GM21786 (cell line): ENCODE data around the gene SLX4.

Experiments used
- ATAC-seq: cut with Tn5 transposase; IDR thresholded peaks from one replicate; pipeline ENCODE4 v1.9.1; 2021; ENCODE audit not compliant: unreplicated experiment

The SLX4 gene

DNA sequence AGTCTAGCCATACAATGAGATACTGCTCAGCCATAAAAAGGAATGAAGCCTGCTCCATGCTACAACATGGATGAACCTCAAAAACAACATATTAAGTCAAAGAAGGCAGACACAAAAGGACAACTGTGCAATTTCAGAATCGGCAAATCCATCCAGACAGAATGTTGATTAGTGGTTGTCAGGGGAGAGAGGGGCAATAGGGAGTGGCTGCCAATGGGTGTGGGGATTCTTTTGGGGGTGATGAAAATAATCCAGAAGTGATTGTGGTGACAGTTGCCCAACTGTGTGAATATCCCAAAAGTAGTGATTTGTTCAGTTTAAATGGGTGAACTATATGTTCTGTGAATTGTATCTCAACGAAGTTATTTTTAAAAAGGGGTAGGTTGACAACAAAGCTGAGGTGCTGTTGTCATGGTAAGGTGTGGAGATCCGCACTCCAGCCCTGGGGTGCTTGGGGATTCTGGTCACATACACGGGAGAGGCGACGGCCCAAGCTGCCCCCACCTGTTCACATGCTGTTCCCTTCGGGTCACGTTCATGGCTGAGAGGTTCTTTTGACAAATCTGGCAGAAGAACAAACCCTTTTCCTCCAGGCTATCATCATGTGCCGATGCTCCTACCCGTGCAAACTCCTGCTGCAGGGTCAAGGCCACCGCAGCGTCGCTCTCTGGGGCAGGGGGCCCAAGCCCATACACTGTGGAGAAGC, 9.6 kb downstream of the SLX4 start:
- no peak for ATAC-seq

DNA sequence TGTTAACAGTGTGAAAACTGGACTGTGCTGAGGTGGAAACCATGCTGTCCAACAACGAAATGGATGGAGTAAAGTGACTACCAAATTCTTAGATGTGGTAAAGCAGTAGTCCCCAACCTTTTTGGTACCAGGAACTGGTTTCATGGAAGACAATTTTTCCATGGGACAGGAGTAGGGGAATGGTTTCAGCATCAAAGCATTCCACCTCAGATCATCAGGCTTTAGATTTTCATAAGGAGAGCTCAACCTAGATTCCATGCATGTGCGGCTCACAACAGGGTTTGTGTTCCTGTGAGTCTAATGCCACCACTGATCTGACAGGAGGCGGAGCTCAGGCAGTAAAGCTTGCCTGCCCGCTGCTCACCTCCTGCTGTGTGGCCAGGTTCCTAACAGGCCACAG, 11.5 kb downstream of the SLX4 start:
- no peak for ATAC-seq

DNA sequence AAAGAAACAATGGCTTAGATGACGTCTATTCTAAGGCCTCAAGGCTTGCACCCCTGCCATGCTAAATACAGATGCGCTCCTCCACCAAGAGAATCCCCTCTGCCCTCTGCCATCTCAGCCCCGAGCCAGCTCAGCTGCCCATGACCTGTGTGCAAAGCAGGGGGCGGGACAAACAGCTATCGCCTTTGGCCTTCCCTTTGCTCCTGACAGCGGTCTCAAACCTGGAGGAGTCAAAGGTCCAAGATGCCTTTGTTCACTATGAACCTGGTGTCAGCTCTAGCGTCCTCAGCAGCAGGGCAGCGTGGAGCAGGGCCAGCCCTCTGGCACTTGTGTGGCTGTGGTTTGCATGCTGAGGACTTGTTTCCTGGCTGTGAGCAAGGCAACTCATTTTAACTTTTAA, 12.3 kb downstream of the SLX4 start:
- no peak for ATAC-seq

DNA sequence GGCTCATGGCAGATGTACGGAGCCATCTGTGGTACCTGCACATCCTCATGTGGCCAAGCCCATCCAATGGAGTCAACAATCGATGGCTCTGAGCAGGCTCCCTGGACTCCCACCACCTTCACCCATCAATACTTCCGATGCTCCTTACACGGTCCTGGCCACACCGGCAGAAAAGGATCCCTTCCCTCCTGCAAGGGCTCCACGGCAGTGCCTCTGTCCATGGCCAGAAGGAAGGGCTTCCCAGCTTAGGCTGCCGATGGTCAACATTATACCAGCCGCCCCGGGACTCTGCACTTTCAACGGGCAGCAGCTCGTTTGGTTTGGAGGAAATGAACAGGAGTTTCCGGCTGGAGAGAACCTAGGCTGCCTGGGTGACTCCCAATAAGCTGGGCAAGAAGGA, 13.2 kb downstream of the SLX4 start:
- ATAC-seq, result no peak

DNA sequence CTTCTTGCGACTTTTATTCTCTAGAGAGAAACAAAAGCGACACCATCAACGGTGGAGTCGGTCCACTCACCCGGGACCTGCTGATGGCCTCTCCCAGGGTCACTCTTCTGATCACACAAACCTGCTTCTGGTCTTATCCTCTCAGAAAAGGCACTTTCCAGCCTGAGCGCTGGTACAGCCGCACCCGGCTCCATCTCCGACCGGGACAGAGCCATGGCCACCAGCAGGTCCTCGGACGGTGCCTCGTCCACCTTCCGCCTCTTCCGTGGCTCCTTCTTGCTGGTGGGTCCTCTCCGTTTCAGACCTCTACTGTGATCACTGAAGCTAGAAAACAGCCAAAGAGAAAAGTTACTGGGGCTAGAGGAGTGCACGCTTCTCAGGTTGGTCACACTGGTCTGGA, 13.7 kb downstream of the SLX4 start:
- no peak for ATAC-seq

DNA sequence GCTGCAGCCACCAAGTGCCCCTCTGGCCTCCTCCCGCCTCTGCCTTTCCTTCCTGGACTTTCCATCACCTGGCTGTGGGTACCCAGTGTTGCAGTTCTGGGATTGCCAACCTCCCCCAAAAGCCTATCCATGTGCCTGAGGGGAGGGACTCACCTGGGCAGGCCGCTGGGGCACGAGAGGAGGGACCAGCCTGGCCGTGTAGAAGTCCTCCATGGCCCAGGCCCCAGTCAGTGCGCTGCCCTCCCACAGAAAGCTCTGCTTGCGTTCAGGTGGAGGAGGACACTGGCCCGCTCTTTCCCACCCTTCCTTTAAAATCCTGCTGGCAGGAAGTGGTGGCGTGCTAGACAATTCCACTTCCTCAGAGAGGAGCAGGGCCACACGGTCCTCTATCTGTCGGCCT, 14.2 kb downstream of the SLX4 start:
- ATAC-seq, result no peak

DNA sequence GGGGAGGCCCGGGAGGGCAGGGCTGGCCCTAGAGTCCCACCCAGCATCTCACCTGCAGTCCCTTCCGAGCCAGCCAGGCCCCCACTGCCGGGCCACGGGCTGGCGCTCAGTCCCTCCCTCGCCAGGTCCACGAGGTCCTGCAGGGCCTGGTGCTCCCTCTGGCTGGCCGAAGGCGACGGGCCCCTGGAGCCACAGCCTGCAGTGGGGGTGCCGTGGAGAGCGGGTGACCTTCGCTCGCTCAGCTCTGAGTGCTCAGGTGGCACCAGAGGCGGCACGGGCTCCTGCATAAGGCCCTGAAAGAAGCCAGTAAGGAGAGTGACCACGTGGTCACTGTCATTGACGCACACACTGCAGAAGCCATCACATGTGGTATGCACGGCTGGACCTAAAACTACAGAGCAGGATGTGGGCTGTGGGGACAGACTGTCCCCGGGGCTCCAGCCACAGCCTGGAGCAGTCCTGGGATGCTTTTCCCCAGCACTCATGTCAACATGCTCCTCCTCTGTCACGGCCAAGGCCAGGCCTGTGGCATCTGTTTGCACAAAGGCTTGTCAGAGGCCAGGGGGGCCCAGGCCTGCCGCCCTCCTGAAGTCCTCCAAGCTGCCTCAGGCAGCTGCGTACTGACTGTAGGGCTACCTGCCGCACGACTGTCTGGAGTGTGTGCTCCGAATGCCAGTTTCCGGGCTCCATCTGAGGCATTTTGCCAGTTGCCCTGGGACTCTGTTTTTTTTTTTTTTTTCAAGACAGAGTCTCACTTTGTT, 15.1 kb downstream of the SLX4 start:
- no peak for ATAC-seq

DNA sequence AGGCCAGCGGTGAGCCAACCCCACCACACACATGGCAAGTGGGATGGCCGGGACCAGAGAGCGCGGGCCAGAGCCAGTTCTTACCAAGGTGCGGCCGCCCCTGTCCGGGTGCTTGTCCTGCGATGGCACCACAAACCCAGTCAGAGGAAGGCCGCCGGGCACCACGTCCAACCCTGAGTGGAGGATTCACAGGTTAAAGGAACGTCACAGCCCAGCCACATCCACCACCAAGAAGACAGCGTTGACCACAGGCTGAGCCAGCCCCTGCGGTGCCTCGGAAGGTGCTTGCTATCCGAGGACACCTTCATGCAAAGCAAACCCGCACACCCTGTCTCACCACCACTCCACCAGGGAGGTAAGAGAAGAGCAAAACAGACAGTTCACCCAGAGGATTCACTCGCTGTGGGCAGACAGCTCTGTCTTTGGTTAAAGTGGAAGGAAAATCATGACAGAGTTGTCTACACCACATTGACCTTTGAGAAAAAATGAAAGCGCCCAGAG, 15.8 kb downstream of the SLX4 start:
- no peak for ATAC-seq

DNA sequence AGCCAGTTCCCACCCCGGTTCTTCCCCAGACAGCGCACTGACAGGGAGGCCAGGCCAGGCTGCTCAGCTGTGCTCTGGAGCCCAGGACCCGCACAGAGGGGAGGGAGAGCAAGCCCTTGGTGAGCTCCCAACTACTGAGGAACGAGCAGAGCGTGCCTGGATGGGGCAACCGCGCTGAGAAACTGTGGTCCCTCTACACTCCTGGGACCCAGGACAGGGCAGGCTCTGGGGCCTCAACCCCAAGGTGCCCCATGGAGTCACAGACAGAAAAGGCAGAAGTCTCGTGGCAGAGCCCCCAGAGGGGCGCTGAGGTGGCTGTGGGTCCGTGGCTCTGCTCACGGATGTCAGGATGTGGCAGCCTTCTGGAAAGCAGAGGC, 16.3 kb downstream of the SLX4 start:
- ATAC-seq, result no peak

DNA sequence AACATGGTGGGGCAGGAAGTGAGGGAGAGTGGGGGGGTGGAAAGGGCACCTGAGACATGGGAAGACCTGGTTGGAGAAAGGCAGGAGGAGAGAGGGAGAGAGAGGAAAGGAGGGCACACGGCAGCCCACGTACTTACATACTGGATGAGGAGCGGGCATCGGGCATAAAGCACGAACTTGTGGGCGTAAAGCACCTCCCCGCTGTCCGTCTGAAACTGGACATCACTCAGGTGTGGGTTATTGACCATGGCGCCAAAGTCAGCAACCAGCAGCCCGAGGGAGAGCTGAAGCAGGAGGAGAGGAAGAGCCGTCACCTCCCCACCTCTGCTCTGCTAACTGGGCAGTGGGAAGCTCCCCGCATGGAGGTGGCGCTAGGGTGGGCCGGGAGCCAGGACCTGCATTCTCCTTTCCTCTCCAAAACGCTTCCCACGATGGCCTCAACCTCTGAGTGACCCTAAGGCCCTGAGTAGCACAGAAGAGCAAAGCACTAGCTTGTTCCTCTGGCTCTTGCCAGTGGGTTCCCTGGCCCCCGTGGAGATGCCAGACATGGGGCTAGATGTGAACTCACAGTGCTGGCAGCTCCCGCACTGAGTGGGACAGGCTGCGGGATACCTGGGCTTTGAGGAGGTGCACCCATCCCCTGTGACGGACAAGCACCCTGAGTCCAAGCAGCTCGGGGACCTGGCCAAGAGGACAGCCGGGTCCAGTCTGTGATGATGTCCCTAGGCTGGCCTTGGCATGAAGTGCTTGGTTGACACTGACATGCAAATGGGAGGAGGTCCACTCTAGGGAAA, 16.9 kb downstream of the SLX4 start:
- no peak for ATAC-seq

DNA sequence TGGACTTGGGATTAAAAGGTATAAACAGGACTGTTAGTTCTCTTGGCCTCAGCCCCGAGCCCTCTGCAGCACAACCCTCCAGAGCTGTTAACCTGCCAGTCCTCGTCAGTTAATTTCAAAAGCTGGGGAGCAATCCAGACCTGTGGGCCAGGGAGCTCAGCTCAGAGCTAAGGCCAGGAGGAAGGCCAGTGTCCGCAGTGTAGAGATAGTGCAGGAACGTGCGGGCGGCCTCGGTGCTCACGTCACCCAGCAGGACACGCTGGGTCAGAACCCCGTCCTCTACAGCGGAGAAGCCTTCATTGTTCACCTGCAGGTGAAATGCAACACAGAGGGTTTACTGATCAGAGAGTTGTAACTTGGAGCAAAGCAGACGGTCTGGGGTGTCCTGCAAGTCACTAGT, 18.8 kb downstream of the SLX4 start:
- no peak for ATAC-seq

DNA sequence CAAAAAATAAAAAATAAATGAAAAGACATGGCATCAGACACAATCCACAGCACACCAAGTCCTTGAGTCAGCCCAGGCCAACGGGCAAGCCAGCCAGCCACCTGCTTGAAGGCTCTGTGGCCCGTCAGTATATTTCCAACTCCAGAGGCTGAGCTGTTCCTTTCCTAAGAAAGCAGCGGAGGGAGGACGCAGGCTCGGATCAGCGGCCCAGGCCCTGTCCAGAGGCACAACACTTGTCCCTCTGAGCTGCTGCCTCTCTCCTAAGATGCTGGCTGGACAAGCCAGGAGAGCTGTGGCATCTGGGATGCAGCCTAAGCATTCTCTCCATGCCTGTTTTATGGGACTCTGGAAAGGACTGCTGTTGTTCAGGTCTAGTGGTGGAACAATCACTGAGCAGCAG, 19.4 kb downstream of the SLX4 start:
- no peak for ATAC-seq

DNA sequence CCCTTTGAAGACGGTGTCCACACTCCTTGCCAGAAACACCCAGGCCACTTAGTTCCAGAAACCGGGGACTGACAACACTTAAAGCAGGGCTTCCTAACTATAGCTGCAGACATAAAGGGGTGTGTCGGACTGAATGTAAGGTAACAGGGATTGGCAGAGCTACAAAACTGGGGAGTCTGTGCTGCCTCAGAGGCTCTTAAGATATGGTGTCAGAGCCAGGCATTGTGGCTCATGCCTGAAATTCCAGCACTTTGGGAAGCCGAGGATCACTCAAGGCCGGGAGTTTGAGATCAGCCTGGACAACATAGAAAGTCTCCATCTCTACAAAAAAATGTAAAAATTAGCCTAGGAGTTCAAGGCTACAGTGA, 20.0 kb downstream of the SLX4 start:
- ATAC-seq, result no peak

DNA sequence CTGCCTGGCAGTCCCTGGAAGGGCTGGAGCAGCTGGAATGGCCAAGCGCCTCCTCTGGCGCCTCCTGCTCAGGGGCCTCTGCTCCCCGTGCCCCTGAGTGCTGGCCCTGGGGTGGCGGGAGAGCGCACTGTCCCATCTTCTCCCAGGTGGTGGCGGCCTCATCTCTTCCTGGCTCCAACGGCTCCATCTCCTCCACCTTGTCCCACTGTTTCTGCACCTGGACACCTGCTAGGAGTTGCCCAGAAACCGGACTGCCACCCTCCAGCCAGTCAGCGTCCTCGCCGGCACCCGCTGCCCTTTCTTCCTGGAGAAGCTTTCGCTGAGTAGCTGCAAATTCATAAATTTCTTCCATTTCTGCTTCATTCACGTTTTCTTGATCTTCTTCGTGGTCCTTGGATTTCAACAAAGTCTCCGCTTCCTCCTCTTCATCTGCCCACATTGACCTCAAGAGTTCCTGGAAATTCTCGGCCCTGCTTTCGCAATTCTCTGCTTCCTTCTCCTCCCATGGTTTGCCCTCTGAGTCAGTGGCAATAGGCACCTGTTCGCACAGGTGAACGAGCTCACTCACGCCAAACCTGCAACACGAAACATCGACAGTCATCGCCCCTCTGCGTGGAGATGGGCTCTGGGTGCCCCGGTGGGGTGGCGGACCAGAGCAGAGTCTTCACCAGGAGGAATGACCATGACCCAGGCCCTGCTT, 20.5 kb downstream of the SLX4 start:
- no peak for ATAC-seq

DNA sequence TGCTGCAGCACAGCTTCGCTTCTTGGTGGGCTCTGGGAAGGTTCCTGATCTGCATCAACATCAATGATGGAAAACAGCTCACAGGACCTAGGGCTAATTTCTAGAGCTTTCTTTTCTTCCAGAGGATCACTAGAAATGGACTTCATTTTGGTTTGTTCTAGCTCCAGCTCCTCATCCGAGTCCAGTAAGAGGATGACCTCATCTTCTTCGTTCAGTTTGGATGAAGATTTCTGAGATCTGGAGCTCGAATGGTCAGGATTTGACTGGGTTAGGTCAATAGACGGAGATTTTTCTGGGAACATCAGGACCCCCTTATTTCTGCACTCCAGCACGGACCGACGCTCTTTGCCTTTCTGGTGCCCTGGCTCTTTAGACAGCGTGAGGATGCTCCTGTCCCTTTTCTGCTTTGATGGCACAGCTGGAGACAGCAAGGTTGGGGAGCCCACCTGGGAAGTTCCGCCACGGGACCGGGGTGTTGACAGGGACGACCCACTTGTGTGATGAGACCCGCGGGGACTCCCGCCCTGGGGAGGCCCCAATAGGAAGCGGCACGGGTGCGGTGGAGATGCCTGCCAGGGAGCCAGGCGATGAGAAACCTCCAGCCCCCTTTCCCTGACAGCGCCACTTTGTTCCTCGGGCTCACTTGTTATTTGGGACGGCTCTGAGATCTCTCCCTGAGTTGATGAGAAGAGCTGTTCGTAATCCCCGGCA, 21.3 kb downstream of the SLX4 start:
- no peak for ATAC-seq

DNA sequence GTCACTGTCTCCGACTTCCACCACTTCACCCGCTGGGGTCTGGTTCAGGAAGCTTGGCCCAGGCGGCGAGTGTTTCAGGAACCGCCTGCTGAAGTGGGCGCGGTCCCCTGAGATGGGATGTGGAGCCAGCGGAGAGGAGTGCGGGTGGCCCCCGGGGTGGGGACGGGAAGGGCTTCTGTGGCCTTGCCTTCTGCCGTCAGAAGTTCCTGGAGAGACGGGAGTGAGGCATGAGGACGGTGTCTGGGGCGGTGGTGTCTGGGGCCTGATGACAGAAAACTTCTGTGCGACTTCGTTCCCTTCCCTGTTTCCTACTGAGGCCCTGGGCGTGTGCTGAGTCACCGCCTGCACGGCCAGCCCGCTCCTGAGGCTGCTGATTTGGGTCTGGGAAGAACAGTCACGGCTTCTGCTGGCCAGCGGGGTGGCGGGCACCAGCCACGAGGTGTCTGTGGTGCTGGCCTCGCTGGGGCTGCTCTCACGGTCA, 21.9 kb downstream of the SLX4 start:
- no peak for ATAC-seq

DNA sequence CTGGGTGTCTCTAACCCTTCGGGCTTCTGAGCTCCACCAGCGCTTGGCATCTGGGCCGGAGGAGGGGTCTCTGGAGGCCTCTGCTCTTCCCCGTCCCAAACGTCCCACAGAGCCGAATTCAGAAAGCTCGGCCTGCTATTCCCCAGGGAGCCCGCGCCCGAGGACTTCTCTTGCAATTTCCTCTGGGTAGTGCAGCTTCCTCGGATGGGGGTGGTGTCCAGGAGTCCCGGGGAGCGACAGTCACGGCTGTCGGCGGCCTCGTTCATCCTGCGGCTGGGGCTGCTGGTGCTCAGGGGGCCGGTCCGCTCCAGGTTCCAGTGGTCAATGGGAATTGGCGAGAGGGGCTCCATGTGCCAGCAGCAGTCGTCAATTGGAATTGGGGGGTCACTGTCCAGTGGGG, 22.4 kb downstream of the SLX4 start:
- no peak for ATAC-seq

DNA sequence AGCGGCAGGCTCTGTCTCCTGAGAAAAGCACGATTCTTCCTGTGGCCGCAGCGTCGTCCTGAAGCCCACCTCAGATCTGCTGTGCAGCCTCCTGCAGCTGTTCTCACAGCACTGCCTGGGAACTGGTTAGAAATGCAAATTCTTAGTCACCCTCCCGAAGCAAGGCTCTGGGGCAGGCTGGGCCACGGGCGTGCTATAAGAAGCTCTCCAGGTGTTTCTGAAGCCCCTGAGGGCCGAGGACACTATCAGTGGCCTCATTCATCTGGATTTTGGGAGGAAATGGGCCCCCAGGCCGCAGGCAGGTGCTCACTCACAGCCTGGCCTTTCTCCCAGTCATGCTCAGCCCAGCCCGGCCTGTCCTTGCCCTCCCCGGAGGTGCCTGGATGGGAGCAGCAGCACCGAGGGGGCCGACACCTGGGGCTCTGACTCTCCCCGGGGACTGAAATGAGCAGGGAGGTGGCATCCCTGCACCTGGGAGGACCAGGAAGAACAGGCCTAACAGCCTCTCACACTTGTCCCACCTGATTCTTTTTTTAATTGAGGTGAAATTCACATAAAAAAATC, 23.8 kb downstream of the SLX4 start:
- no peak for ATAC-seq

DNA sequence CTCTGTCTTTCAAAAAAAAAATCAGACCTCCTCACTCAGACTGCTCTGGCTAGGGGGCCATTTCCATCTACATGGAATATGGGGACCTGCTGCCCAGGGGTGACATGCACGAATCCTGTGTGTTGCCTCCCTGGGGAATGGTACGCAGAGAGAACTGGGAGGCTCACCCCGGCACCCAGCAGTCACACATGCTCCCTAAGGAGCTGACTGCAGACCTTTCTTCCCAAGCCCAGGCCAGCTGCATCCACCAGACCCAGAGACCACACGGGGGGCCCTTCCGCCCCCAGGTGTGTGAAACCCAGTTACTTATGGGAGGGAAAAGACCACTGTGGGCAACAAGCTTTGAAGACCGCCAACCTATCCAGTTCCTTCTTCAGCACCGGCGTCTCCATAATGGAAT, 27.0 kb downstream of the SLX4 start:
- ATAC-seq, result no peak

DNA sequence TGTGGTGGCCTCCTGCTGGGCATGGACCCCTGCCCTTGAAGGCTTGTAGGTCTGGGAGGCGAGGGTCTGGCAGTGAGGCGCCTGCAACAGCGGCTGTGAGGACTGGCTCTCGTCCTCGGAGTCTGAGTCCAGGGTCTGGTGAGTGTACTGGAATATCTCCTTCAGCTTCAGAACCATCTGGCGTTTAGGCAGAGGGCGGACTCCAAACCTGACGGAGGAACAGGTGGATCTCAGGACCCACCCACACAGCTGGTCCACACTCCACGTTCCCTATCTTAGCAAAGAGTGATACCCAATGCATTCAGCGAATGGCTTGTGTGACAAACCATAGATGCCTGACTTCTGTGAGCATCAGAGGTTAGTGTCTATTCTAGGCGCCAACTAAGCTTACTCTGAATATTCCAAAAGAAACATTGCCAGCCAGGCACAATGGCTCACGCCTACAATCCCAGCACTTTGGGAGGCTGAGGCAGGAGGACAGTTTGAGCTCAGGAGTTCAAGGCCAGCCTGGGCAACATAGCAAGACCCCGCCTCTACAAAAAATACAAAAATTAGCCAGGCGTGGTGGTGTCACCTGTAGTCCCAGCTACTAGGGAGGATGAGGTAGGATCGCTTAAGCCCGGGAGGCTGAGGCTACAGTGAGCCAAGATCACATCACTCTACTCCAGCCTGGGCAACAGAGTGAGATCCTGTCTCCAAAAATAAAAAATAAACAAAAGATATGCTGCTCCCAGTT, 27.9 kb downstream of the SLX4 start:
- ATAC-seq, result no peak
